Peyer's patch (tissue), 4 donors: Measurements from ENCODE around the gene KCNIP3.

Experiments used
- CTCF ChIP-seq, 6 experiments: fragments of 450-650 bp in 4 of 6; fragments of 200-600 bp in 2 of 6; sonication (generic) in 1 of 6; IDR thresholded peaks; one replicate each; pipeline ENCODE4 v1.5.1; 2017 to 2019; ENCODE audit warnings: antibody characterized with exemption in 6 of 6, mild to moderate bottlenecking in 3 of 6, moderate library complexity in 1 of 6
- POLR2A ChIP-seq, 2 donors: fragments of 450-650 bp; IDR thresholded peaks; one replicate each; pipeline ENCODE4 v1.5.1; 2017; ENCODE audit warnings: antibody characterized with exemption in 2 of 2, mild to moderate bottlenecking in 2 of 2, moderate library complexity in 2 of 2

- TF ChIP-seq CTCF (IDR thresholded peaks at IDR 0.05) (no peak), POLR2A (IDR thresholded peaks at IDR 0.05) (no peak)
Measured at GRCh38 chr2:95325026-95325425, 27.9 kb downstream of the KCNIP3 start.
